ENCODE results near the gene IGFBP7.

Gene IGFBP7

DNA sequence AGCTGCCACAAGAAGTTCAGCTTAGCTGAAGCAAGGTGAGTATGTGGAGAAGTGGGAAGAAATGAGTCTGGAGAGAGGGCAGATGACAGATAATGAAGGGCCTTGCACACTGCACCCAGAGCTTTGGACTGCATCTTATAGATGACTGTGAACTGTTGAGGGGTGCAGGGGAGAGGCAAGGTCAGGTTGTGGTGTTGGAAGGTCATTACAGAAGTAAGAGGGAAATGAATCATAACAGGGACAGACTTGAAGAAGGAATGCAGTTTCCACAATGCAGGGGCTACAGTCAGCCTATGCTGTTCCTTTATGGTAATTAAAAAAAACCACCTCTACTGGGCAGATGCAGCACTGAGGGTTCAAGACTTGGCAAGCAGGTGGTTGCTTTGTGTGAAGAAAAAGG, 4.8 kb upstream of the IGFBP7 start:
- no peaks in the 10 kb centered on the region for H4K20me1 ChIP-seq (ENCODE audit: insufficient read depth, low read length)
- no peaks in the 10 kb centered on the region for H3K27me3 ChIP-seq (replicated peaks; ENCODE audit: insufficient read depth, low read length)
- no peaks in the 10 kb centered on the region for H3K36me3 ChIP-seq (replicated peaks; ENCODE audit: insufficient read depth, low read length)
- H3K9me3 ChIP-seq (replicated peaks; ENCODE audit: insufficient read depth, low read length): no peaks in the 10 kb centered on the region
- H3K9me2 ChIP-seq (replicated peaks; ENCODE audit: insufficient read depth, low read length): no peaks in the 10 kb centered on the region
- no peaks in the 10 kb centered on the region for H3K79me2 ChIP-seq (ENCODE audit: low read length)
- TF ChIP-seq, protein P1, sequence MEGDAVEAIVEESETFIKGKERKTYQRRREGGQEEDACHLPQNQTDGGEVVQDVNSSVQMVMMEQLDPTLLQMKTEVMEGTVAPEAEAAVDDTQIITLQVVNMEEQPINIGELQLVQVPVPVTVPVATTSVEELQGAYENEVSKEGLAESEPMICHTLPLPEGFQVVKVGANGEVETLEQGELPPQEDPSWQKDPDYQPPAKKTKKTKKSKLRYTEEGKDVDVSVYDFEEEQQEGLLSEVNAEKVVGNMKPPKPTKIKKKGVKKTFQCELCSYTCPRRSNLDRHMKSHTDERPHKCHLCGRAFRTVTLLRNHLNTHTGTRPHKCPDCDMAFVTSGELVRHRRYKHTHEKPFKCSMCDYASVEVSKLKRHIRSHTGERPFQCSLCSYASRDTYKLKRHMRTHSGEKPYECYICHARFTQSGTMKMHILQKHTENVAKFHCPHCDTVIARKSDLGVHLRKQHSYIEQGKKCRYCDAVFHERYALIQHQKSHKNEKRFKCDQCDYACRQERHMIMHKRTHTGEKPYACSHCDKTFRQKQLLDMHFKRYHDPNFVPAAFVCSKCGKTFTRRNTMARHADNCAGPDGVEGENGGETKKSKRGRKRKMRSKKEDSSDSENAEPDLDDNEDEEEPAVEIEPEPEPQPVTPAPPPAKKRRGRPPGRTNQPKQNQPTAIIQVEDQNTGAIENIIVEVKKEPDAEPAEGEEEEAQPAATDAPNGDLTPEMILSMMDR (IDR thresholded peaks at IDR 0.05; ENCODE audit: low read length): no peak
- no peak for TF ChIP-seq EZH2phosphoT487 (IDR thresholded peaks at IDR 0.05; ENCODE audit: low read length)
- no peak for TF ChIP-seq EZH2 (optimal IDR thresholded peaks at IDR 0.05; ENCODE audit: low read depth, low read length)
- DNase-seq: no peak
- H3K4me1 ChIP-seq (ENCODE audit: low read length): peaks cover 19% of the 10 kb centered on the region
- no peak overlapping the region for H3K4me3 ChIP-seq (ENCODE audit: low read length)
- H3K27ac ChIP-seq (ENCODE audit: low read length): no peak overlapping the region
- H2AFZ ChIP-seq (ENCODE audit: low read length): no peak overlapping the region
- H3K4me2 ChIP-seq (ENCODE audit: low read depth, low read length): no peak overlapping the region
- H3F3A ChIP-seq (ENCODE audit: insufficient read depth, low read length): peaks cover 23% of the 10 kb centered on the region
- no peak overlapping the region for H3K9ac ChIP-seq (ENCODE audit: low read length)

DNA sequence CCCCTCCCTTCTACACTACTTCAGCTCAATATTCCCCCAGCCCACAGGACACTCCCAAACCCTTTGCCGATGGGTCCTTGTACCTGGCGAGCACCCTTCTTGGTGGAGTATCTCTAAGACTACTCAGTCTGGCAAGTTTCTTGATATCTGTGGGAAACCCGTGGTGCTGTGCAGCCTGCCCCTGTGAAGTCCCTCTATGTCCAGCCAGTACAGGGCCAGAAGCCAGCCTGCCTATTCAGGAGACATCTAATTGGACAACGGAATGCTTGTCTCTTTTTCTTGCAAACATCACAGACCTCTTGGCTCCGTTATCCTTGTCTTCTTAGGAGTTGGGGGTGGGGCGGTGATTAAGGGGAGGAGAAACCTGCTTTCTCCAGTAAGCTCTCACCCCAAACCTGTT, 3.7 kb upstream of the IGFBP7 start:
- DNase-seq: no peak
- Histone ChIP-seq H2AFZ (ENCODE audit: low read length) (no peak overlapping the region), H3K4me1 (ENCODE audit: low read length) (peaks cover 23% of the 10 kb centered on the region), H3K9ac (ENCODE audit: low read length) (no peak overlapping the region), H4K20me1 (ENCODE audit: insufficient read depth, low read length) (no peaks in the 10 kb centered on the region), H3K27ac (ENCODE audit: low read length) (no peak overlapping the region), H3K79me2 (ENCODE audit: low read length) (no peaks in the 10 kb centered on the region), H3K36me3 (replicated peaks; ENCODE audit: insufficient read depth, low read length) (no peaks in the 10 kb centered on the region), H3K4me3 (ENCODE audit: low read length) (no peak overlapping the region), H3K9me2 (replicated peaks; ENCODE audit: insufficient read depth, low read length) (no peaks in the 10 kb centered on the region), H3K27me3 (replicated peaks; ENCODE audit: insufficient read depth, low read length) (no peaks in the 10 kb centered on the region), H3K4me2 (ENCODE audit: low read depth, low read length) (no peak overlapping the region), H3F3A (ENCODE audit: insufficient read depth, low read length) (peaks cover 23% of the 10 kb centered on the region), H3K9me3 (replicated peaks; ENCODE audit: insufficient read depth, low read length) (no peaks in the 10 kb centered on the region)
- TF ChIP-seq EZH2 (optimal IDR thresholded peaks at IDR 0.05; ENCODE audit: low read depth, low read length) (no peak), EZH2phosphoT487 (IDR thresholded peaks at IDR 0.05; ENCODE audit: low read length) (no peak)
- TF ChIP-seq, protein P1 (IDR thresholded peaks at IDR 0.05; ENCODE audit: low read length): no peak

DNA sequence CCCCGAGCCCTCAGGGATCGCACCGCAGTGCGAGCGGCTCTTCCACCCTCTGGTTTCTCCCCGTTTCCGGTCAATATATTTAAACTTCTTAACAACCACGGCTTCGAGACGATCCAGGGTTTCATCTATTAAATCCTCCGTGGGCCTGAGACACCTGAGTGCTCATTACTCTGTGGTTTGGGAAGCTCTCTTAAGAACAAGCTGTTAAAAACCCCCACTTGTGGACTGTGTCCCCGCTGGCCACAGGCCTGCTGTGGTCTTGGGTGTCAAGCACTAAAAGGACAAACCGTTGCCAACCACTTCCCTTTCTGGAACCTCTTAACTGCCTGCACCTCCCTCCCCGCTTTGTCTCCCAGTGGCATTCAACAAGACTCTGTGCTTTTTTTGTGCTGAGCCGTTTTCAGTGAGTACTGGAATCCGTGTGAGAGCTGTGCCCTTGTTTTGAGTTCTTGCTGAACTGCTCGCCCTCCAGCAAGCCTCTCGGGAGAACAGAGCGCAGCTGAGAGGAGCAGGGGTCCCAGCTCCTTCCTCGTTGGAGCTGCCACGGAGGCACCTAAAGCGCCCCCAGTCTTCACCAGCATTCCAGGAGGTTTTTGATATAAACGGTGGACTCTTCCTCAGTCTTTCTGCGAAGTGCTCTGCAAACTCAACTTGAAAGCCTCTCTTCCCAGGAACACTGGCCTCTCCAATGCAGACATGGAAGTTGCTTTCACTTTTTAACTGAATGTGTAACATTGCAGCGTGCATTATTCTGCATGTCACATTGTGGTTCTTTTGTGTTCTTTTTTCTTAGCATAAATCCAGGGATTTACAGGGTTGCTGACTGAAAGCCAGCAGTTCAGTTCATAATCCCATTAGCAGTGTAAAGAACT, 691 bp upstream of the IGFBP7 start:
- TF ChIP-seq, protein P1 (IDR thresholded peaks at IDR 0.05; ENCODE audit: low read length): no peak
- TF ChIP-seq EZH2 (optimal IDR thresholded peaks at IDR 0.05; ENCODE audit: low read depth, low read length) (no peak), EZH2phosphoT487 (IDR thresholded peaks at IDR 0.05; ENCODE audit: low read length) (no peak)
- no peaks in the 10 kb centered on the region for H4K20me1 ChIP-seq (ENCODE audit: insufficient read depth, low read length)
- H3K36me3 ChIP-seq (replicated peaks; ENCODE audit: insufficient read depth, low read length): no peaks in the 10 kb centered on the region
- H3K27me3 ChIP-seq (replicated peaks; ENCODE audit: insufficient read depth, low read length): no peaks in the 10 kb centered on the region
- H3F3A ChIP-seq (ENCODE audit: insufficient read depth, low read length): peaks cover 23% of the 10 kb centered on the region
- H2AFZ ChIP-seq (ENCODE audit: low read length): peak overlapping the region; percentile 86
- peak overlapping the region; percentile 80; the same call in 1 of the 2 replicates for H3K27ac ChIP-seq (ENCODE audit: low read length)
- H3K79me2 ChIP-seq (ENCODE audit: low read length): no peaks in the 10 kb centered on the region
- H3K4me3 ChIP-seq (ENCODE audit: low read length): peak overlapping the region; percentile 63
- H3K9me2 ChIP-seq (replicated peaks; ENCODE audit: insufficient read depth, low read length): no peaks in the 10 kb centered on the region
- H3K9me3 ChIP-seq (replicated peaks; ENCODE audit: insufficient read depth, low read length): no peaks in the 10 kb centered on the region
- peaks cover 23% of the 10 kb centered on the region for H3K4me1 ChIP-seq (ENCODE audit: low read length)
- peak; percentile 75 for DNase-seq
- H3K4me2 ChIP-seq (ENCODE audit: low read depth, low read length): peak overlapping the region; percentile 89
- H3K9ac ChIP-seq (ENCODE audit: low read length): peak overlapping the region; percentile 59; the same call in 1 of the 2 replicates

All from MM.1S (cell line).